GM18870 (cell line): ENCODE results near the gene GPR179.

Experiments used
- ATAC-seq: cut with Tn5 transposase; IDR thresholded peaks from one replicate; pipeline ENCODE4 v1.9.1; 2021; ENCODE audit warnings: moderate library complexity; ENCODE audit not compliant: unreplicated experiment

GPR179 gene

GRCh38 chr17:38349097-38349730 lies 5.5 kb upstream of the GPR179 start:
- ATAC-seq, result no peak

- ATAC-seq, result no peak
Observed at GRCh38 chr17:38345743-38346142, 2.0 kb upstream of the GPR179 start.

- ATAC-seq, result no peak
Observed at GRCh38 chr17:38344420-38344745, 627 bp upstream of the GPR179 start.

GRCh38 chr17:38342886-38343607 lies 709 bp downstream of the GPR179 start:
- no peak for ATAC-seq

- no peak for ATAC-seq
Observed at GRCh38 chr17:38341035-38341721, 2.6 kb downstream of the GPR179 start.

GRCh38 chr17:38339891-38340290 lies 3.9 kb downstream of the GPR179 start:
- ATAC-seq, result no peak

- no peak for ATAC-seq
Observed at GRCh38 chr17:38338535-38338934, 5.2 kb downstream of the GPR179 start.

GRCh38 chr17:38338053-38338452 lies 5.7 kb downstream of the GPR179 start:
- no peak for ATAC-seq

- no peak for ATAC-seq
Observed at GRCh38 chr17:38336838-38337237, 6.9 kb downstream of the GPR179 start.

GRCh38 chr17:38334480-38335364 lies 9.0 kb downstream of the GPR179 start:
- no peak for ATAC-seq

GRCh38 chr17:38333635-38334295 lies 10.0 kb downstream of the GPR179 start:
- no peak for ATAC-seq

GRCh38 chr17:38332735-38333134 lies 11.0 kb downstream of the GPR179 start:
- no peak for ATAC-seq

- ATAC-seq, result no peak
Observed at GRCh38 chr17:38330941-38331411, 12.8 kb downstream of the GPR179 start.

GRCh38 chr17:38329808-38330730 lies 13.7 kb downstream of the GPR179 start:
- ATAC-seq, result no peak

GRCh38 chr17:38329284-38329683 lies 14.5 kb downstream of the GPR179 start:
- ATAC-seq, result no peak

- ATAC-seq, result no peak
Observed at GRCh38 chr17:38328620-38329019, 15.1 kb downstream of the GPR179 start.

- ATAC-seq, result no peak
Observed at GRCh38 chr17:38327936-38328335, 15.8 kb downstream of the GPR179 start.

- ATAC-seq, result no peak
Observed at GRCh38 chr17:38326996-38327792, 16.6 kb downstream of the GPR179 start.
